PC-9 (cell line): ENCODE results near the gene PRLH.

Source experiments
- CTCF ChIP-seq: fragments of 200-600 bp; sonication (generic); conservative IDR thresholded peaks from 2 replicates; pipeline ENCODE4 v1.6.1; 2017; ENCODE audit warnings: mixed run types, antibody characterized with exemption, mild to moderate bottlenecking, moderate library complexity
- EZH2 ChIP-seq: fragments of 200-600 bp; sonication (generic); IDR thresholded peaks from 2 replicates; pipeline ENCODE4 v1.8.0; 2017; ENCODE audit warnings: antibody characterized with exemption, low read depth

- TF ChIP-seq CTCF (no peak), EZH2 (no peak)
Measured at GRCh38 chr2:237577458-237577857, 11.1 kb downstream of the PRLH start.
